ENCODE results near the gene KMT2E.

Gene KMT2E

DNA sequence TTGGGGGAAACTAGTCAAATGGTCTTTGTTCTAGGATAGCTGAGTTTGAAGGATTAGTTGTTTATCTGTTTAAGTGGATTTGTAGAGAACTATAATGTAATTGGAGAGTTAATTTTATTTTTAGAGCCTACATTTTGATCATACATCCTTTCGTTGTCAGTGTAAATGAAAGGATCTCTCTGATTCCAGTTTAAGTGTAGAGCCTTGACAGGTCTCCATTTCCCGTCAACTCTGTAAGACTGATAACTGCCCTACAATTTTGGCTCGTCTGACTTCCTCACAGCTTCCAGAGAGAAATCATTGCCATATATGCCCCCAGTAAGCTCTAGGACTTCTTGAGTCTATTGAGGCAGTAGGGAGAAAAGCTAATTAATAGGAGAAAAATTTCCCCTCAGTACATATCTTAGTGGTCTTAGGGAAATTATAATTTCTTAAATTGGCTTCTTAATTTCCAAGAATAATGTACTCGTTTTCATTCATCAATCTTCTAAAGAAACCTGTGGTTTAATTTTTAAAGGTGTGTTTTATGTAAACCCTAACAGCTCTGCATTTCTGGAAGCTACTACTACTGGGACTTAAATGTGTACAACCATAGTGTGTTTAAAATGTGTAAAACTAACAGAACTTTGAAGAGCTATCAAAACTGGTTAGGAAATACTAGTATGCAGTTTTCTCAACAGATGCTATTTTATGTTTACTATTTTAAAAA is 3.8 kb downstream of the KMT2E start:
- ChIA-PET CTCF (interaction anchor here (0.5 to 1.1 kb wide), 2 partner anchors 37 to 48 kb away, joined by 3 to 6 read pairs; no protein-coding TSS in a partner anchor), POLR2A (no interaction called here)
- Histone ChIP-seq H3K36me3 (ENCODE audit: control insufficient read depth in 2 of 2, insufficient read depth in 1 of 2, low read length in 2 of 2) (no peaks in the 10 kb centered on the region), H3K9me3 (ENCODE audit: control insufficient read depth, insufficient read depth, low read depth, low read length) (no peaks in the 10 kb centered on the region), H3K4me1 (ENCODE audit: control insufficient read depth, insufficient read depth, low read length) (peaks cover 21% of the 10 kb centered on the region), H3K27ac (ENCODE audit: extremely low read depth, low read depth, low read length) (no peak overlapping the region), H3K4me3 (ENCODE audit: low read depth, low read length) (peak overlapping the region; percentile 19)
- TF ChIP-seq, protein P1, sequence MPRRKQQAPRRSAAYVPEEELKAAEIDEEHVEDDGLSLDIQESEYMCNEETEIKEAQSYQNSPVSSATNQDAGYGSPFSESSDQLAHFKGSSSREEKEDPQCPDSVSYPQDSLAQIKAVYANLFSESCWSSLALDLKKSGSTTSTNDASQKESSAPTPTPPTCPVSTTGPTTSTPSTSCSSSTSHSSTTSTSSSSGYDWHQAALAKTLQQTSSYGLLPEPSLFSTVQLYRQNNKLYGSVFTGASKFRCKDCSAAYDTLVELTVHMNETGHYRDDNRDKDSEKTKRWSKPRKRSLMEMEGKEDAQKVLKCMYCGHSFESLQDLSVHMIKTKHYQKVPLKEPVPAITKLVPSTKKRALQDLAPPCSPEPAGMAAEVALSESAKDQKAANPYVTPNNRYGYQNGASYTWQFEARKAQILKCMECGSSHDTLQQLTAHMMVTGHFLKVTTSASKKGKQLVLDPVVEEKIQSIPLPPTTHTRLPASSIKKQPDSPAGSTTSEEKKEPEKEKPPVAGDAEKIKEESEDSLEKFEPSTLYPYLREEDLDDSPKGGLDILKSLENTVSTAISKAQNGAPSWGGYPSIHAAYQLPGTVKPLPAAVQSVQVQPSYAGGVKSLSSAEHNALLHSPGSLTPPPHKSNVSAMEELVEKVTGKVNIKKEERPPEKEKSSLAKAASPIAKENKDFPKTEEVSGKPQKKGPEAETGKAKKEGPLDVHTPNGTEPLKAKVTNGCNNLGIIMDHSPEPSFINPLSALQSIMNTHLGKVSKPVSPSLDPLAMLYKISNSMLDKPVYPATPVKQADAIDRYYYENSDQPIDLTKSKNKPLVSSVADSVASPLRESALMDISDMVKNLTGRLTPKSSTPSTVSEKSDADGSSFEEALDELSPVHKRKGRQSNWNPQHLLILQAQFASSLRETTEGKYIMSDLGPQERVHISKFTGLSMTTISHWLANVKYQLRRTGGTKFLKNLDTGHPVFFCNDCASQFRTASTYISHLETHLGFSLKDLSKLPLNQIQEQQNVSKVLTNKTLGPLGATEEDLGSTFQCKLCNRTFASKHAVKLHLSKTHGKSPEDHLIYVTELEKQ (tag by site-specific recombination; IDR thresholded peaks at IDR 0.05; ENCODE audit: borderline replicate concordance) = no peak
- TF ChIP-seq ZNF626 (tag by site-specific recombination; IDR thresholded peaks at IDR 0.05) = no peak
- peak; percentile 69 for TF ChIP-seq PRDM10 (tag by site-specific recombination; IDR thresholded peaks at IDR 0.05)
- peak; percentile 34 for TF ChIP-seq PRDM1 (tag by site-specific recombination; IDR thresholded peaks at IDR 0.05)
- peak; percentile 3; the same call in 1 of the 2 replicates for TF ChIP-seq ZNF654 (tag by site-specific recombination; IDR thresholded peaks at IDR 0.05; ENCODE audit: low read depth)

- POLR2A ChIA-PET = no interaction called here
- peaks cover 27% of the 10 kb centered on the region for H3K4me1 ChIP-seq (ENCODE audit: control insufficient read depth, insufficient read depth, low read length)
Observed at GRCh38 chr7:105019269-105019668, 5.3 kb downstream of the KMT2E start.

GRCh38 chr7:105020926-105021325 is 6.9 kb downstream of the KMT2E start:
- H3K4me3 ChIP-seq (ENCODE audit: low read depth, low read length) = no peak overlapping the region
- no peaks in the 10 kb centered on the region for H3K9me3 ChIP-seq (ENCODE audit: control insufficient read depth, insufficient read depth, low read depth, low read length)
- ChIA-PET POLR2A (interaction anchor here (0.6 kb wide), 1 partner anchor 74 kb away, joined by 4 read pairs; no protein-coding TSS in a partner anchor), CTCF (interaction anchor here (0.7 kb wide), 1 partner anchor 278 kb away, joined by 4 read pairs; no protein-coding TSS in a partner anchor)
- H3K4me1 ChIP-seq (ENCODE audit: control insufficient read depth, insufficient read depth, low read length) = peaks cover 37% of the 10 kb centered on the region
- H3K36me3 ChIP-seq (ENCODE audit: control insufficient read depth in 2 of 2, insufficient read depth in 1 of 2, low read length in 2 of 2) = no peaks in the 10 kb centered on the region
- TF ChIP-seq ZNF366 (tag by site-specific recombination; conservative IDR thresholded peaks at IDR 0.05) (peak; percentile 28; the same call in 1 of the 2 replicates), ZNF514 (tag by site-specific recombination; IDR thresholded peaks at IDR 0.05) (no peak), ZNF155 (tag by site-specific recombination; IDR thresholded peaks at IDR 0.05) (no peak), PRDM10 (tag by site-specific recombination; IDR thresholded peaks at IDR 0.05) (peak; percentile 19; the same call in 1 of the 2 replicates)
- no peak overlapping the region for H3K27ac ChIP-seq (ENCODE audit: extremely low read depth, low read depth, low read length)

More at GRCh38 chr7:105019269-105019668, 5.3 kb downstream of the KMT2E start:
- Histone ChIP-seq H3K9me3 (ENCODE audit: control insufficient read depth, insufficient read depth, low read depth, low read length) (no peaks in the 10 kb centered on the region), H3K4me3 (ENCODE audit: low read depth, low read length) (no peak overlapping the region), H3K27ac (ENCODE audit: extremely low read depth, low read depth, low read length) (no peak overlapping the region), H3K36me3 (ENCODE audit: control insufficient read depth in 2 of 2, insufficient read depth in 1 of 2, low read length in 2 of 2) (no peaks in the 10 kb centered on the region)
- TF ChIP-seq MZF1 (tag by site-specific recombination; IDR thresholded peaks at IDR 0.05; ENCODE audit: borderline replicate concordance) (no peak), ZNF654 (tag by site-specific recombination; IDR thresholded peaks at IDR 0.05; ENCODE audit: low read depth) (0 out of 2 replicates have a peak, but pooled peaks have one; percentile 2), PRDM6 (tag by site-specific recombination; IDR thresholded peaks at IDR 0.05) (peak; percentile 80), SCRT2 (tag by site-specific recombination; IDR thresholded peaks at IDR 0.05) (peak; percentile 92), ZNF2 (tag by site-specific recombination; IDR thresholded peaks at IDR 0.05) (no peak)
- CTCF ChIA-PET = interaction anchor here (0.6 kb wide), 1 partner anchor 858 kb away, joined by 3 read pairs; no protein-coding TSS in a partner anchor

Data from HEK293 (cell line).